Testis (tissue), 2 donors: ENCODE results near the gene ATP4A.

Experiments
- POLR2A ChIP-seq: fragments of 450-650 bp; IDR thresholded peaks from one replicate; pipeline ENCODE4 v1.6.1; 2017; ENCODE audit warnings: antibody characterized with exemption, mild to moderate bottlenecking, moderate library complexity
- TF ChIP-seq, protein P1 (sequence below), 3 experiments: fragments of 450-650 bp in 2 of 3; fragments of 200-600 bp in 1 of 3; sonication (generic) in 1 of 3; IDR thresholded peaks; one replicate each; pipeline ENCODE4 v1.5.1; 2016 to 2019; ENCODE audit warnings: antibody characterized with exemption in 3 of 3, mild to moderate bottlenecking in 2 of 3, moderate library complexity in 1 of 3

GRCh38 chr19:35528218-35529038, 35.0 kb downstream of the ATP4A start, which contains the start of gene SBSN:
- TF ChIP-seq, protein P1, sequence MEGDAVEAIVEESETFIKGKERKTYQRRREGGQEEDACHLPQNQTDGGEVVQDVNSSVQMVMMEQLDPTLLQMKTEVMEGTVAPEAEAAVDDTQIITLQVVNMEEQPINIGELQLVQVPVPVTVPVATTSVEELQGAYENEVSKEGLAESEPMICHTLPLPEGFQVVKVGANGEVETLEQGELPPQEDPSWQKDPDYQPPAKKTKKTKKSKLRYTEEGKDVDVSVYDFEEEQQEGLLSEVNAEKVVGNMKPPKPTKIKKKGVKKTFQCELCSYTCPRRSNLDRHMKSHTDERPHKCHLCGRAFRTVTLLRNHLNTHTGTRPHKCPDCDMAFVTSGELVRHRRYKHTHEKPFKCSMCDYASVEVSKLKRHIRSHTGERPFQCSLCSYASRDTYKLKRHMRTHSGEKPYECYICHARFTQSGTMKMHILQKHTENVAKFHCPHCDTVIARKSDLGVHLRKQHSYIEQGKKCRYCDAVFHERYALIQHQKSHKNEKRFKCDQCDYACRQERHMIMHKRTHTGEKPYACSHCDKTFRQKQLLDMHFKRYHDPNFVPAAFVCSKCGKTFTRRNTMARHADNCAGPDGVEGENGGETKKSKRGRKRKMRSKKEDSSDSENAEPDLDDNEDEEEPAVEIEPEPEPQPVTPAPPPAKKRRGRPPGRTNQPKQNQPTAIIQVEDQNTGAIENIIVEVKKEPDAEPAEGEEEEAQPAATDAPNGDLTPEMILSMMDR (IDR thresholded peaks at IDR 0.05) = no peak
- TF ChIP-seq POLR2A = no peak
